ENCODE measurements around the gene PRSS36. TPM values are rescaled to one million over a fixed set of nuclear protein-coding genes. Genes with fewer than 3 reads are reported as not detected.
"Not testable (repeated sequence)": the region's sequence is repeated elsewhere in the genome, so short reads cannot be mapped to it uniquely, and the experiment has no call there.

PRSS36 gene
- total RNA-seq, 1 donor, result 1.1 TPM

GRCh38 chr16:31106509-31107464, 43.1 kb downstream of the PRSS36 start:
- DNase-seq (ENCODE audit: low read depth in 2 of 3, low spot score in 2 of 3), result no peak

- DNase-seq (ENCODE audit: low read depth in 2 of 3, low spot score in 2 of 3), result peak; percentile 54 to 86 (median 86)
These were observed 44.1 kb downstream of the PRSS36 start for GRCh38 chr16:31105677-31106213.

- not testable (repeated sequence) for DNase-seq (ENCODE audit: low read depth in 2 of 3, low spot score in 2 of 3)
These were observed 48.8 kb downstream of the PRSS36 start for GRCh38 chr16:31100876-31101641.

GRCh38 chr16:31099860-31100638, 49.8 kb downstream of the PRSS36 start:
- no peak for DNase-seq (ENCODE audit: low read depth in 2 of 3, low spot score in 2 of 3)

- DNase-seq (ENCODE audit: low read depth in 2 of 3, low spot score in 2 of 3), result peak; percentile 70 to 94 (median 92)
These were observed 55.3 kb downstream of the PRSS36 start, which contains the start of gene VKORC1 for GRCh38 chr16:31094424-31095120. TSS of gene VKORC1 (minus strand) at chr16:31094797. CDS start at chr16:31094729, 68 bp downstream.

GRCh38 chr16:31094088-31094423, 55.8 kb downstream of the PRSS36 start:
- no peak for DNase-seq (ENCODE audit: low read depth in 2 of 3, low spot score in 2 of 3)

- DNase-seq (ENCODE audit: low read depth in 2 of 3, low spot score in 2 of 3), result peak in 2 of 3 donors; percentile 41 to 48
These were observed 56.6 kb downstream of the PRSS36 start for GRCh38 chr16:31093132-31093703.

GRCh38 chr16:31092330-31092729, 57.5 kb downstream of the PRSS36 start:
- no peak for DNase-seq (ENCODE audit: low read depth in 2 of 3, low spot score in 2 of 3)

GRCh38 chr16:31090540-31090939, 59.3 kb downstream of the PRSS36 start:
- DNase-seq (ENCODE audit: low read depth in 2 of 3, low spot score in 2 of 3), result no peak

- DNase-seq (ENCODE audit: low read depth in 2 of 3, low spot score in 2 of 3), result no peak
These were observed 60.7 kb downstream of the PRSS36 start for GRCh38 chr16:31089199-31089598.

Small RNAs within 50 kb of the gene (small RNA-seq; reads per million reads assigned to genes)
- gene AC009088.4 (not detected), gene NDUFA3P6 (not detected)

Other genes starting within 250 kb of the PRSS36 start
- 38.0 TPM for gene FBXL19, start 226.5 kb downstream of the PRSS36 start, total RNA-seq
- 142 TPM for gene ORAI3, start 201.0 kb downstream of the PRSS36 start, total RNA-seq
- 10.8 TPM for gene SETD1A, start 192.3 kb downstream of the PRSS36 start, total RNA-seq
- 19.9 TPM for gene HSD3B7, start 164.9 kb downstream of the PRSS36 start, total RNA-seq
- gene STX1B, start 139.4 kb downstream of the PRSS36 start, total RNA-seq, result 1.1 TPM
- gene STX4, start 116.5 kb downstream of the PRSS36 start, total RNA-seq, result 49.0 TPM
- gene ZNF668, start 75.8 kb downstream of the PRSS36 start, total RNA-seq, result 10.8 TPM
- 40.4 TPM for gene ZNF646, start 75.6 kb downstream of the PRSS36 start, total RNA-seq
- 1.6 TPM for gene PRSS53, start 61.1 kb downstream of the PRSS36 start, total RNA-seq
- 116 TPM for gene VKORC1, start 55.3 kb downstream of the PRSS36 start, total RNA-seq
- 52.5 TPM for gene BCKDK, start 41.7 kb downstream of the PRSS36 start, total RNA-seq
- 78.9 TPM for gene KAT8, start 32.4 kb downstream of the PRSS36 start, total RNA-seq
- gene PRSS8, start 14.3 kb downstream of the PRSS36 start, total RNA-seq, result not detected
- gene FUS, start 30.1 kb upstream of the PRSS36 start, total RNA-seq, result 104 TPM
- gene PYCARD, start 52.7 kb upstream of the PRSS36 start, total RNA-seq, result 238 TPM
- gene TRIM72, start 64.1 kb upstream of the PRSS36 start, total RNA-seq, result under 0.01 TPM
- not detected for gene PYDC1, start 67.1 kb upstream of the PRSS36 start, total RNA-seq
- gene ITGAM, start 109.9 kb upstream of the PRSS36 start, total RNA-seq, result 6.2 TPM
- 18.6 TPM for gene ITGAX, start 205.1 kb upstream of the PRSS36 start, total RNA-seq
- not detected for gene ITGAD, start 243.3 kb upstream of the PRSS36 start, total RNA-seq